Nephron (organoid): ENCODE measurements around the gene GSAP.
"Not testable (repeated sequence)": the region's sequence is repeated elsewhere in the genome, so short reads cannot be mapped to it uniquely, and the experiment has no call there.

Experiments used
- H3K27ac Mint-ChIP-seq, 3 experiments: 2 replicates each; pipeline ENCODE4 v1.8.0; 2020; ENCODE audit warnings: mixed read lengths in 3 of 3, mild to moderate bottlenecking in 2 of 3, moderate library complexity in 1 of 3
- H3K27me3 Mint-ChIP-seq: 2 replicates; pipeline ENCODE4 v1.8.0; 2021; ENCODE audit warnings: low read depth, mild to moderate bottlenecking, moderate library complexity, mixed read lengths
- H3K36me3 Mint-ChIP-seq: 2 replicates; pipeline ENCODE4 v1.8.0; 2020; ENCODE audit warnings: low read depth, mixed read lengths
- H3K4me1 Mint-ChIP-seq: 2 replicates; pipeline ENCODE4 v1.8.0; 2020; ENCODE audit warnings: mixed read lengths
- H3K4me3 Mint-ChIP-seq, 3 experiments: 2 replicates each; pipeline ENCODE4 v1.8.0; 2020; ENCODE audit warnings: mild to moderate bottlenecking in 3 of 3, mixed read lengths in 3 of 3, moderate library complexity in 2 of 3
- H3K9me3 Mint-ChIP-seq: 2 replicates; pipeline ENCODE4 v1.8.0; 2020; ENCODE audit warnings: mixed read lengths
- CTCF ChIP-seq, 3 experiments: fragments of 200-600 bp; sonication (generic); IDR thresholded peaks; one replicate each; pipeline ENCODE4 v1.5.0; 2021; ENCODE audit warnings: antibody characterized with exemption in 3 of 3; ENCODE audit not compliant: unreplicated experiment in 3 of 3

The GSAP gene

GRCh38 chr7:77415823-77416620, at the start of gene GSAP:
TSS of gene GSAP (minus strand) at chr7:77416349. CDS start at chr7:77416321, 28 bp downstream.
- H3K36me3 Mint-ChIP-seq: no peaks in the 10 kb centered on the region
- peak within 1 kb of the TSS; percentile 81 to 82 (median 81) for H3K4me3 Mint-ChIP-seq
- peaks cover 54% of the 10 kb centered on the region for H3K27me3 Mint-ChIP-seq
- no peak for TF ChIP-seq CTCF (IDR thresholded peaks at IDR 0.05; ENCODE audit: unreplicated experiment in 3 of 3)
- H3K9me3 Mint-ChIP-seq: no peaks in the 10 kb centered on the region
- peak within 1 kb of the TSS; percentile 21 to 58 (median 50) for H3K27ac Mint-ChIP-seq
- H3K4me1 Mint-ChIP-seq: peaks cover 10% of the 10 kb centered on the region

- H3K4me1 Mint-ChIP-seq: no peaks in the 10 kb centered on the region
- H3K27ac Mint-ChIP-seq: no peak overlapping the region
- TF ChIP-seq CTCF (IDR thresholded peaks at IDR 0.05; ENCODE audit: unreplicated experiment in 3 of 3): no peak
- H3K27me3 Mint-ChIP-seq: no peaks in the 10 kb centered on the region
- no peaks in the 10 kb centered on the region for H3K36me3 Mint-ChIP-seq
- peaks cover 3% of the 10 kb centered on the region for H3K9me3 Mint-ChIP-seq
- H3K4me3 Mint-ChIP-seq: no peak overlapping the region
Observed at GRCh38 chr7:77465256-77465655, 49.1 kb upstream of the GSAP start.

- H3K27me3 Mint-ChIP-seq: no peaks in the 10 kb centered on the region
- TF ChIP-seq CTCF (IDR thresholded peaks at IDR 0.05; ENCODE audit: unreplicated experiment in 3 of 3): no peak
- H3K27ac Mint-ChIP-seq: no peak overlapping the region
- no peak overlapping the region for H3K4me3 Mint-ChIP-seq
- no peaks in the 10 kb centered on the region for H3K36me3 Mint-ChIP-seq
- no peaks in the 10 kb centered on the region for H3K4me1 Mint-ChIP-seq
- H3K9me3 Mint-ChIP-seq: peaks cover 3% of the 10 kb centered on the region
Observed at GRCh38 chr7:77464589-77464988, 48.4 kb upstream of the GSAP start.

- not testable (repeated sequence) for H3K27ac Mint-ChIP-seq, H3K9me3 Mint-ChIP-seq, H3K4me3 Mint-ChIP-seq, H3K4me1 Mint-ChIP-seq, H3K27me3 Mint-ChIP-seq, H3K36me3 Mint-ChIP-seq
Observed at GRCh38 chr7:77463632-77464031, 47.5 kb upstream of the GSAP start.

- no peaks in the 10 kb centered on the region for H3K36me3 Mint-ChIP-seq
- no peaks in the 10 kb centered on the region for H3K9me3 Mint-ChIP-seq
- H3K4me3 Mint-ChIP-seq: no peak overlapping the region
- TF ChIP-seq CTCF (IDR thresholded peaks at IDR 0.05; ENCODE audit: unreplicated experiment in 3 of 3): no peak
- no peaks in the 10 kb centered on the region for H3K27me3 Mint-ChIP-seq
- H3K4me1 Mint-ChIP-seq: no peaks in the 10 kb centered on the region
- no peak overlapping the region for H3K27ac Mint-ChIP-seq
Observed at GRCh38 chr7:77461842-77462241, 45.7 kb upstream of the GSAP start.

GRCh38 chr7:77461246-77461645, 45.1 kb upstream of the GSAP start:
- Mint-ChIP-seq H3K27me3 (no peaks in the 10 kb centered on the region), H3K36me3 (no peaks in the 10 kb centered on the region), H3K27ac (no peak overlapping the region), H3K4me1 (no peaks in the 10 kb centered on the region), H3K4me3 (no peak overlapping the region), H3K9me3 (no peaks in the 10 kb centered on the region)
- TF ChIP-seq CTCF (IDR thresholded peaks at IDR 0.05; ENCODE audit: unreplicated experiment in 3 of 3): no peak
